HG03280 (cell line): ENCODE measurements around the gene TMTC3.
"Not testable (repeated sequence)": the region's sequence is repeated elsewhere in the genome, so short reads cannot be mapped to it uniquely, and the experiment has no call there.

Experiments
- ATAC-seq: cut with Tn5 transposase; IDR thresholded peaks from one replicate; pipeline ENCODE4 v1.9.1; 2021; ENCODE audit warnings: mild to moderate bottlenecking, moderate library complexity; ENCODE audit not compliant: unreplicated experiment

The TMTC3 gene

DNA sequence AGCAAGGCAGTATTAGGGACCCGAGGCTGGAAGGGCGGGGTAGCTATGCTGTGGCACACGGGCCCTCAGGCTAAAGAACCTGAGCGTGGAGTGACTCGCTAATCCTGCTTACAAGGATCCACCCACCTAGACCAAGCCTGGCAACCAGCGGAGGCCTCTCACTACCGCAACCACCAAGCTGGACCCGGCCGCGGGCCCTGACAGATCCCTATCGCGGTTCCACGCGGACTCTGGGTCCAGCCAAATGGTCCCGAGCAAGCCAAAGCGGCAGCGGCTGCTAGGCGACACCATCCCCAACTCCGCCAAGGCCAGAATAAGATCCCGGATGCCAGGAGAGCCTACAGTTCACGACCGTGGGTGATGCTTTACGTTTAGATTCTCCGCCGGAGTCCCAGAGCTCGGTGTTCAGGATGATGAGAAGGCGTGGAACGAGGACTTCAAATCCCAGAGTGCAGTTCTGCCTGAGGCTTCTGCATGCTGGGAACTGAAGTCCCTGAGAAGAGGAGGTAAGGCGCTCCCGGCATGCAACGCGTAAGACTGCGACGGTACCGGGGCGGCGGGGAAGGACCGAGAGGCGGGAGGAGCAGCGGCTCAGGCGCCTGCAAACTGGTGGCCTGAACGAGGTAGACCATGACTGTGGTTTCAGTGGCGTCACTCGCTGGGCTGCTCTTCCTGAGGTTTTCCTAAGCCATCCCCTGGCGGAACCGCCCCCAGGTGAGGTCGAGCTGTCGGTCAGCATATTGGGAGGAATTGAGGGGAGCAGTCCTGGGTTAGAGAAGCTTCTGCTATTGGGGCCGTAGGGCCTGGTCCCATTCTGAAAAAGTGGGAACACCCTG is at the start of gene TMTC3, which contains the start of gene CEP290:
Gene TMTC3, plus strand, starts transcription at position 534 of the 836 bp plus-strand sequence. CDS start 6,009 bp downstream, outside the sequence.
Gene CEP290, minus strand, starts transcription at position 315 of the 836 bp plus-strand sequence. CDS start 781 bp downstream, outside the sequence.
- ATAC-seq: peak; percentile 95

DNA sequence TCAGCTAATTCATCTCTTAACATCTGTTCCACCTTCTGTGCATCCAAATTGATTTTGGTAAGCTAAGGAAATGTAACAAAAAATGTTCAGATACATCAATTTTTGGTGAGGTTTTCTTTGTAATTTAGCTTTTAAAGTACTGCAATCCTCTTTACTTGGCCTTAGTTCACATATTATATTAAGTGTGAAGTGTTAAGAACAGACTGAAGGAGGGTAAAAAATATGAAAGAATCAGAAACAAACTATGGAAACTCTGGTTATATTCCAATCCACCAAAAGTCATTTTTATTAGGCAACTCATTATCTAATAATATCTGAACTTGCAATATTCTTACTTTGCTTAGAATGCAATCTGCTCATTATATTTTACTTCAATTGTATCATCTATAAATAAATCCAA is 49.3 kb upstream of the TMTC3 start:
- ATAC-seq: no peak

DNA sequence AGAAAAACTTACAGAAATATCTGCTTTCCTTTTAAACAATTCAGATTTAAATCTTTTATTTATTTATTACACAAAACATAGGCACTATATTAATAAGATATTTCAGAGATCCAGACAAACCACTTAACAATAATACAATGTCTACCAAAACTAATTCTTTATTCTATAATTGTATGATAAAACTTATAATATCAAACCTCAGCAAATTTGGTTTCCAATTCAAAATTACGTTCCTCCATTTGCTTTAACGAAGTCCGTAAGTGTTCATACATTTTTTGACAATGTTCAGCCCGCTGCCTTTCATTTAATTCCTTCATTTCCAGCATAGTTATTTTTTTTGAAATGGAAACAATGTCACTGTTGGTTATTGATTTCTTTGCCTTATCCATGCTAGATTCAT is 48.5 kb upstream of the TMTC3 start:
- no peak for ATAC-seq

DNA sequence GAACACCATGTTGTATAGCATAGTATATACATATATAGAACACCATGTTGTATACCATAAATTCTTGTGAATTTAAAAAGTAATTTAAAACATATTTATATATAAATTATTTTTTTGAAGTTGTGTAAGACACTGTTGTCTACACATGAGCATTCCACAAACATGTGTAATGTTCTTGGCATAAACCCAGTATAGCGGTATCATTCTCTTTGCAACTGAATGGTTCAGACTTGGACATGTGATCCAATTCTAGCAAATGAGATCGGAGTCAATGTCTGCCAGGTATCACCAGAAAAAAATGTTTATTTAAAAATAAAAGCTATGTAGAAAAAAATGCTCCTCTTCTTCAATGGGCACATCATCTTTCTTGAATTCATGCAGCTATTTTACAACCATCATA is 34.1 kb upstream of the TMTC3 start:
- ATAC-seq: no peak

- no peak for ATAC-seq
These were observed 30.9 kb upstream of the TMTC3 start for GRCh38 chr12:88111074-88111652.

- no peak for ATAC-seq
These were observed 28.2 kb upstream of the TMTC3 start for GRCh38 chr12:88113871-88114270.

- ATAC-seq: no peak
These were observed 19.4 kb upstream of the TMTC3 start for GRCh38 chr12:88122666-88123065.

DNA sequence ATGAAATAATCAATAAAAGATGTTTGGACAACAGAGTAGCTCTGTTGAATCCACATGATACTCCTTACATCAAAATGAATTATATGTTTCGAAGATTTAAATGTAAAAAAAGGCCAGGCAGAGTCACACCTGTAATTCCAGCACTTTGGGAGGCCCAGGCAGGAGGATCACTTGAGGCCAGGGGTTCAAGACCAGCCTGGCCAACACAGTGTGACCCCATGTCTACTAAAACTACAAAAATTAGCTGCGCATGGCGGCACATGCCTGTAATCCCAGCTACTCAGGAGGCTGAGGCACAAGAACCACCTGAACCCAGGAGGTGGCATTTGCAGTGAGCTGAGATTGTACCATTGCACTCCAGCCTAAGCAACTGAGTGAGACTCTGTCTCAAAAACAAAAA is 15.0 kb upstream of the TMTC3 start:
- no peak for ATAC-seq

DNA sequence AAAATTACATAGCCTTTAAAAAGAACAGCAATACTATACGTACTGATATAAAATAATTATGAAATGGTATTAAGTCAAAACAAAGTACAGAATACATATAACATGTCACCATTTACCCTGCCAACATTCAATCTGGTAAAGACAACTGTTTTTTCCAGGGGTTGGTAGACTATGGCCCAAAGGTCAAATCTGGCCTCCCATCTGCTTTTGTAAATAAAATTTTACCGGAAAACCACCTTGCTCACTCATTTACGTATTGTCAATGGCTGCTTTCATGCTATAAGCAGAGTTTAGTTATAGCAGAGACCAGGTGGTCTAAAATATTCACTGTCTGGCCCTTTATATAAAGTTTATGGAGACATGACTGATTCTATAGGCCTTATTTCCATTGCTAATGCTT is 14.3 kb upstream of the TMTC3 start:
- ATAC-seq: no peak

DNA sequence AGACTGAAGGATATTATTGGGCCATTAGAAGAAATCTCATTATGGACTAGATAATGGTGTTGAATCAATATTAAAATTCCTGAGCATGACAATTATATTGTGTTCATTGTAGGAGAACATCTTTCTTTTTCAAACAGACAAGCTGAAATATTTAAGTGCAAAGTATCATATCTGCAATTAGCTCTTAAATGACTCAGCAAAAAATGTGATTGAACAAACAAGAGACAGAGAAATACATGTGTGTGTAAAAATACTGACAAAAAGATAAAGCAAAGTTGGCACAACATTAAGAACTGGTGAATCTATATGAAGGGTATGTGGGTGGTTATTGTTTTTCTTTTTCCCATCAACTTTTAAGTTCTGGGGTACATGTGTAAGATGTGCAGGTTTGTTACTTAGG is 9.7 kb upstream of the TMTC3 start:
- ATAC-seq: no peak

DNA sequence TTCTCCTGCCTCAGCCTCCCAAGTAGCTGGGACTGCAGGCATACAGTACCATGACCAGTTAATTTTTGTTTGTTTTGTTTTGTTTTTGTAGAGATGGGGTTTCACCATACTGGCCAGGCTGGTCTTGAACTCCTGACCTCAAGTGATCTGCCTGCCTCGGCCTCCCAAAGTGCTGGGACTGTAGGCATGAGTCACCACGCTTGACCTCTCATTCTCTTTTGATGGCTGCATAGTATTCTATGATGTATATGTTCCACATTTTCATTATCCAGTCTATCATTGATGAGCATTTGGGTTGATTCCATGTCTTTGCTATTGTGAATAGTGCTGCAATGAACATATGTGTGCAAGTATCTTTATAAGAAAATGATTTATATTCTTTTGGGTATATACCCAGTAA is 8.9 kb upstream of the TMTC3 start:
- not testable (repeated sequence) for ATAC-seq

DNA sequence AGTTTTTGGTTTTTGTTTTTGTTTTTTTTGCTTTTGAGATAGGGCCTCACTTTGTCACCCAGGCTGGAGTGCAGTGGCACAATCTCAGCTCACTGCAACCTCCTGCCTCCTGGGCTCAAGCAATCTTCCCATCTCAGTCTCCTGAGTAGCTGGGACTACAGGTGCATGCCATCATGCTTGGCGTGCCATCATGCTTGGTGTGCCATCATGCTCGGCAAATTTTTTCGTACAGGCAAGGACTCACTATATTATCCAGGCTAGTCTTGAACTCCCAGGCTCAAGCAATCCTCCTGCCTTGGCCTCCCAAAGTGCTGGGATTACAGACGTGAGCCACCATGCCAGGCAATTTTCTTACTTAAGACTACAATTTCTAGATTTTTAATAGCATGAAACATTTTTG is 2.4 kb upstream of the TMTC3 start:
- ATAC-seq: not testable (repeated sequence)

DNA sequence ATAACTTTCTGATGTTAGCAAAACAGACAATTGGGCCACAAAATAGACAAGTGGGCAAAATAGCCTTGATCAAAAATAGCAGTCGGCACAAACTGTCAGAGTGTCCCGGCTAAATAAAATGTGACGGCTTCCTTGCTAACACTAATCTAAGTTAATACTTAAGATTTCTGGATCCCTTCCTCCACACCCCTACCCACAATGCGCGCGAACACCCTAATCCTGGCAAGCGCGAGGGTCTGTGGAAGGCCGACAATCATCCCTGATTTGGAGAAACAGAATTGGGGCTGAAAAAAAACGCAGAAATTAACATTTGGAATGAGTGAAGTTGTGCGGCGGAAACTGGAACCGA is 708 bp upstream of the TMTC3 start:
- ATAC-seq: peak; percentile 0

- peak; percentile 3 for ATAC-seq
These were observed 494 bp downstream of the TMTC3 start for GRCh38 chr12:88142610-88142991.

DNA sequence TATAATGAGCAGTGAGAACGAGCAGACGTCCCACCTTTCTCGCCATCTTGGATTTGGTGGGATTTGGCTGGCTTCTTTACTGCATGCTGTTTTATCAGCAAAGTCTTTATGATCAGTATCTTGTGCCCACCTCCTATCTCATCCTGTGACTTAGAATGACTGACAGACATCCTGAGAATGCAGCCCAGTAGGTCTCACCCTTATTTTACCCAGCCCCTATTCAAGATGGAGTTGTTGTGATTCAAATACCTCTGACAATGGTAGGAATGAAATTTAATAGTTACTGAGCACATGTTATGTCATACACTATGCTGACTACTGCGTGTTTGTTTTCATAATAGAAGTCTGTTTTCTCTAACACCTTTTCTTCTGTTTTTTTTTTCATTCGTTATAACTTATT is 1.9 kb downstream of the TMTC3 start:
- ATAC-seq: no peak

- ATAC-seq: no peak
These were observed 2.7 kb downstream of the TMTC3 start for GRCh38 chr12:88144546-88145468.

DNA sequence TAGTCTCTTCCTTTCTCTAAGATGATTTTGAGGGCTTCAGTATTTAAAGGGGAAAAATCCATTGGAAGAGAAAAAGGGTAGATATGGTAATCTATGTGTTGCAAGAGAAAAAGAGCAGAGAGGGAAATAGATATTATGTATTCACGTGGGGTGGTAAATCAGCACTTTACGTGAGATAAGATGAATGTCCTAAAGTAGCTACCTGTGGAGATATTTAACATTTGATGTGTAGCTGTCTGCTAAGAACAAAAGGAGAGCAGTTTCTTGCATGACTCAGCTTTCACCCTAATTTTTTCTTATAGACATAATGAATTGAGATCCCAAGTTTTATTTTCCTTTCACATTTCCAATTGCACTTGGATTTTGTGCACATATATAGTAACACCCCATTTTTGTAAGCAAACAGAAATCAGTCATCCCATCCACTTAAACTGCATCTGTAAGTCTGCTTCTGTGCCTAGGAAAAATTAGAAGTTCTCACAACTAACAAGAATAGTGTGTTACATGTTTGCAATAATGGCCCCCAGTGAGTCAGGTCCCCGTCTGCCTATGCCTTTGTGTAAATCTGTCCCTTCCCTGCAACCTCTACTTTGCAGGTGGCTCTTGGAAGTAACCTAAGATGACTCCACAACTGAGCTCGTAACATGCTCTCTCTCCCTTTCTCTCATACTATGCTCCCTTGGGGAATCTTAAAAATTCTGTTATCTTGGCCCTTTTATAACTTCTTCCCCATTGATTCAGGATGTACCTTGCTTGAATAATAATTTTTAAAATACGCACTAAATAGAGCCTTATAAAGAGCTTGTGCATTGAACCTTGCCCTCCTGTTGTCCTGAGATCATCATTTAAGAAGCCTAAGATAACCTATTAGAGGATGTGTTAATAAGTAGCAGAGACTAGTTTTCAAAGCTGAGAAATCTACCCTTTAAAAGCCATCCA is 3.7 kb downstream of the TMTC3 start:
- ATAC-seq: no peak

- ATAC-seq: no peak
These were observed 8.0 kb downstream of the TMTC3 start for GRCh38 chr12:88150063-88150462.

DNA sequence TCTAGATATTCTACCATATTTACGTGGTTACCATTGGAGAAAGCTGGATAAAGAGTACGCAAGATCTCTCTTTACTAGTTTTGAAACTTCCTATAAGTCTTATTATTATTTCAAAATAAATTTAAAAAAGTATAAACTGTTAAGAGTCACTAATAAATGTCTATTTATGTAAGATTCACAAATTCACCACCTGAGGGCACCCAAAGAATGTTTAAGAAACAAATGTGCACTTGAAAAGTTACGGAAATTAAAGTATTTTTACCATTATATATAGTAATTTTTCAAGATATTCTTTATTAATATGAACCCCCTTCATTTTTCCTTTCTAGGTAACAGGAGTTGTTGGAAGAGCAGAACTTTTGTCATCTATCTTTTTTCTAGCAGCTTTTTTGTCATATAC is 11.9 kb downstream of the TMTC3 start:
- ATAC-seq: no peak

DNA sequence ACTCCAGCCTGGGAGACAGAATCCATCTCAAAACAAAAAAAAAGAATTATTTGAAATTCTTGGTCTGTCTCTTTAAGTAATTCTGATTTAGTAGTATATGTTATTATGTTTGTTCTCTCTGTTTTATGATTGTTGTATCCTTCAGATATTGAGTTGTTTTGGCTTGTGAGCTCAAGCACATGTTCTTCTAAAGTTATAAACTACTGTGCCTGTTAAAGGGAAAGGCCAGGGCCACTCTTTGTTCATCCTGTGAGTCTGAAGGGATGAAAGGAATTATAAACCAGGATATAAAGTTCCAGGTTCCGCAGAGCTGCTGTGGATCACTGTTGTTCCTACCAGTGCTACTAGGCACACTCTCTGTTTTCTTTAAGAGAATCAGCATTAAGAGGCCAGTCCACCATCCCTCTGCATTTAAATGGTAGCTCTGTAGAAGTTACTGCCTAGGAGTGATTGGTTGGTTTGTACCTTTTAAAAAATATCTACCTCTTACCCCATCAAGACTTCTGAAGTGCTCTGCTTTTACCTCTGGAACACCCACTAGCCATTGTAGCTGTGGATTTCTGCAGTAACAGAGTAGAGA is 14.1 kb downstream of the TMTC3 start:
- ATAC-seq: no peak
